Tibial nerve (tissue), 4 donors: ENCODE measurements around the gene GSTM2. TPM values are rescaled to one million over a fixed set of nuclear protein-coding genes. Genes with fewer than 3 reads are reported as not detected.
A peak's percentile ranks its signal among the peaks of the same experiment; 100 is the strongest.

Source experiments
- DNase-seq, 2 donors: peaks; one replicate each; pipeline ENCODE4 v3.0.0-alpha.2; 2019; ENCODE audit warnings: low spot score in 2 of 2
- H3K27ac ChIP-seq, 4 donors: fragments of 200-600 bp; sonication (generic) in 3 of 4; one replicate each; pipeline ENCODE4 v1.5.1; 2017 to 2019; ENCODE audit warnings: mild to moderate bottlenecking in 1 of 4
- H3K27me3 ChIP-seq, 2 donors: fragments of 200-600 bp; sonication (generic) in 1 of 2; one replicate each; pipeline versions ENCODE4 v1.5.1 to v1.6.0; 2017 to 2019
- H3K36me3 ChIP-seq, 3 donors: fragments of 200-600 bp; sonication (generic); one replicate each; pipeline ENCODE4 v1.5.1; 2018 to 2019
- H3K4me1 ChIP-seq, 4 donors: fragments of 200-600 bp; sonication (generic) in 3 of 4; one replicate each; pipeline ENCODE4 v1.5.1; 2017 to 2019
- H3K4me3 ChIP-seq, 4 donors: fragments of 200-600 bp; sonication (generic) in 3 of 4; one replicate each; pipeline ENCODE4 v1.5.1; 2017 to 2019; ENCODE audit warnings: mild to moderate bottlenecking in 1 of 4, moderate library complexity in 1 of 4
- H3K9me3 ChIP-seq, 4 donors: fragments of 200-600 bp; sonication (generic) in 3 of 4; one replicate each; pipeline ENCODE4 v1.5.1; 2017 to 2019
- EP300 ChIP-seq, 2 donors: sonication (generic); formaldehyde crosslinking; IDR thresholded peaks; one replicate each; pipeline ENCODE4 v1.6.1; 2017; ENCODE audit warnings: antibody characterized with exemption in 2 of 2, mild to moderate bottlenecking in 1 of 2
- POLR2A ChIP-seq, 2 donors: fragments of 450-650 bp; IDR thresholded peaks; one replicate each; pipeline ENCODE4 v1.6.1; 2017; ENCODE audit warnings: antibody characterized with exemption in 2 of 2, mild to moderate bottlenecking in 2 of 2, moderate library complexity in 2 of 2
- WGBS, 2 donors: methylation state at CpG; one replicate each; pipeline ENCODE4 v1.1.5; 2018; 5-methylcytosine and 5-hydroxymethylcytosine counted together
- total RNA-seq, 4 donors: library from RNA; depleted of rRNA; stranded (reverse); fragments of >200 nt; gene quantifications; one replicate each; pipeline ENCODE4 v1.1.0, GENCODE V29; 2016
- TF ChIP-seq, protein P1 (sequence below), 5 experiments: fragments of 200-600 bp in 3 of 5; fragments of 450-650 bp in 2 of 5; sonication (generic) in 3 of 5; IDR thresholded peaks; one replicate each; pipeline ENCODE4 v1.5.1; 2016 to 2019; ENCODE audit warnings: antibody characterized with exemption in 5 of 5, mild to moderate bottlenecking in 3 of 5, moderate library complexity in 2 of 5

GSTM2 gene
- total RNA-seq, 4 donors from 2014 or later: 87.1 to 120 (median 103) TPM

- H3K27ac ChIP-seq: peak overlapping the region; percentile 80 to 90 (median 85)
- peak in 1 of 2 donors; percentile 59 for TF ChIP-seq EP300 (IDR thresholded peaks at IDR 0.05)
- TF ChIP-seq POLR2A (IDR thresholded peaks at IDR 0.05): no peak
- peak; percentile 88 to 94 for DNase-seq
These were observed 47.0 kb upstream of the GSTM2 start for GRCh38 chr1:109620841-109621286.

GRCh38 chr1:109621379-109622136, 46.3 kb upstream of the GSTM2 start:
- Histone ChIP-seq H3K4me1 (peaks cover 0 to 80% (median 42%) of the 10 kb centered on the region in 4 donors), H3K4me3 (peak overlapping the region; percentile 64 to 76 (median 66)), H3K36me3 (peaks cover 0 to 14% (median 0%) of the 10 kb centered on the region in 3 donors), H3K27ac (peak overlapping the region; percentile 80 to 90 (median 85)), H3K9me3 (no peaks in the 10 kb centered on the region), H3K27me3 (no peaks in the 10 kb centered on the region)
- DNase-seq: no peak
- WGBS, 2 donors: 31 to 34% methylated on average over 10 to 11 of the region's 13 CpGs
- TF ChIP-seq POLR2A (IDR thresholded peaks at IDR 0.05): no peak
- TF ChIP-seq, protein P1, sequence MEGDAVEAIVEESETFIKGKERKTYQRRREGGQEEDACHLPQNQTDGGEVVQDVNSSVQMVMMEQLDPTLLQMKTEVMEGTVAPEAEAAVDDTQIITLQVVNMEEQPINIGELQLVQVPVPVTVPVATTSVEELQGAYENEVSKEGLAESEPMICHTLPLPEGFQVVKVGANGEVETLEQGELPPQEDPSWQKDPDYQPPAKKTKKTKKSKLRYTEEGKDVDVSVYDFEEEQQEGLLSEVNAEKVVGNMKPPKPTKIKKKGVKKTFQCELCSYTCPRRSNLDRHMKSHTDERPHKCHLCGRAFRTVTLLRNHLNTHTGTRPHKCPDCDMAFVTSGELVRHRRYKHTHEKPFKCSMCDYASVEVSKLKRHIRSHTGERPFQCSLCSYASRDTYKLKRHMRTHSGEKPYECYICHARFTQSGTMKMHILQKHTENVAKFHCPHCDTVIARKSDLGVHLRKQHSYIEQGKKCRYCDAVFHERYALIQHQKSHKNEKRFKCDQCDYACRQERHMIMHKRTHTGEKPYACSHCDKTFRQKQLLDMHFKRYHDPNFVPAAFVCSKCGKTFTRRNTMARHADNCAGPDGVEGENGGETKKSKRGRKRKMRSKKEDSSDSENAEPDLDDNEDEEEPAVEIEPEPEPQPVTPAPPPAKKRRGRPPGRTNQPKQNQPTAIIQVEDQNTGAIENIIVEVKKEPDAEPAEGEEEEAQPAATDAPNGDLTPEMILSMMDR (IDR thresholded peaks at IDR 0.05): no peak
- TF ChIP-seq EP300 (IDR thresholded peaks at IDR 0.05): no peak

More at GRCh38 chr1:109620841-109621286, 47.0 kb upstream of the GSTM2 start:
- no peaks in the 10 kb centered on the region for H3K9me3 ChIP-seq
- peaks cover 0 to 80% (median 42%) of the 10 kb centered on the region in 4 donors for H3K4me1 ChIP-seq
- 0% methylated on average over 8 to 11 of the region's 18 CpGs for WGBS, 2 donors
- H3K27me3 ChIP-seq: no peaks in the 10 kb centered on the region
- H3K36me3 ChIP-seq: peaks cover 0 to 7% (median 0%) of the 10 kb centered on the region in 3 donors
- H3K4me3 ChIP-seq: peak overlapping the region; percentile 64 to 76 (median 66)

- Histone ChIP-seq H3K4me3 (no peak overlapping the region), H3K36me3 (peaks cover 0 to 21% (median 4%) of the 10 kb centered on the region in 3 donors), H3K27me3 (no peaks in the 10 kb centered on the region), H3K27ac (peak overlapping the region in 1 of 4 donors; percentile 90), H3K4me1 (peaks cover 0 to 73% (median 41%) of the 10 kb centered on the region in 4 donors), H3K9me3 (no peaks in the 10 kb centered on the region)
- DNase-seq: peak in 1 of 2 donors; percentile 3
- no peak for TF ChIP-seq POLR2A (IDR thresholded peaks at IDR 0.05)
- WGBS, 2 donors: 82 to 89% methylated on average over 10 to 11 of the region's 11 CpGs
These were observed 45.5 kb upstream of the GSTM2 start for GRCh38 chr1:109622137-109622892.

DNA sequence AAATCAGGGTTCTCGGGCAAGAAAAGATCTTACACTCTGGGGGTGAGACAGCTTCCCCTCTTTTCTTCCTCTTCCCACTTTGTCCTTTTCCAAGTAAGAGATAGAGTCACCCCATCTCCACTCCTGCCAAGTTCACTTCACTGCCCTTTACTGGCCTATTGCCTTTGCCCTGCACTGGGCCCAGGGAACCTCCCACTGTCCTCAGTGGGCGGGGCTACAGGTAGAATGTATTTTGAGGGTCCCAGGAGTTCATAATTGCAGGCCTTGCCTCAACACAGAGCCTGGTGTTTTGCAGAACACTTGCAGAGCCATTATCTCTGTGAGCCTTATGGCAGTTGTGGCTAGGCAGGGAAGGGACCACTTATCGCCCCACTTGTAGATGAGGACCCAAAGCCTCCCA, 45.0 kb upstream of the GSTM2 start:
- WGBS, 2 donors: 82 to 84% methylated on average over 3 of the region's 3 CpGs
- Histone ChIP-seq H3K27ac (peak overlapping the region in 1 of 4 donors; percentile 43), H3K4me3 (no peak overlapping the region)

DNA sequence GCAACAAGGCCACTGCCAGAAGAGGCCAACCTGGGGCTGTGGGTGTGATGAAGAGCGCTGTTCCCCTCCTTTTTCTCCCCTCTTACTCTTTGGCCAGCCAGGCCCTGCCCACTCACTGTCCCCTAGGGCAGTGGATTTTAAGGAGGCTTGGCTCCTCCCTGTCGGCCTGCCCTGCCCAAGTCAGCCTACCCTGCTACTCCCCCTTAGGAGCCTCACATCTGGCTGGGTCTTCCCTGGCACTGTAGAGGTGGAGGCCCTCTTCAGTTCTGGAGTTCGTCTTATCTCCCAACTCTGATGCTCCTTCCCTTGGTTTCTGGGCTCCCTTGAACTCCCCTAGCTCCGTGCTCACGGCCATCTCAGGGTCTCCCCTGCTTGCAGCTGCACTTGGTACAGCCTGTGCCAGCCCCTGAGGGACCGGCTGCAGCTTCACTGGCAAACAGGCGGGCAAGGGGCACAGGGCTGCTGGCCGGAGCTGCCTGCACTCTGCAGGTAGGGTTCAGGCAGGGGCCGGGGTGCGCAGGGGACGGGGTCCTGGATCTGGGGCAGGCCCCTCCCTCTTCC, 44.2 kb upstream of the GSTM2 start:
- Histone ChIP-seq H3K27ac (peak overlapping the region in 3 of 4 donors; percentile 40 to 43 (median 43)), H3K4me3 (peak overlapping the region in 1 of 4 donors; percentile 22), H3K36me3 (peaks cover 0 to 35% (median 10%) of the 10 kb centered on the region in 3 donors), H3K27me3 (no peaks in the 10 kb centered on the region), H3K9me3 (no peaks in the 10 kb centered on the region), H3K4me1 (peaks cover 0 to 65% (median 37%) of the 10 kb centered on the region in 4 donors)
- peak in 1 of 2 donors; percentile 4 for DNase-seq
- TF ChIP-seq POLR2A (IDR thresholded peaks at IDR 0.05) (no peak), EP300 (IDR thresholded peaks at IDR 0.05) (no peak)
- TF ChIP-seq, protein P1 (IDR thresholded peaks at IDR 0.05): no peak
- WGBS, 2 donors: 33 to 38% methylated on average over 8 to 11 of the region's 11 CpGs

More for the DNA sequence above, 45.0 kb upstream of the GSTM2 start:
- no peak for DNase-seq
- H3K4me1 ChIP-seq: peaks cover 0 to 67% (median 39%) of the 10 kb centered on the region in 4 donors
- no peaks in the 10 kb centered on the region for H3K27me3 ChIP-seq
- peaks cover 0 to 27% (median 4%) of the 10 kb centered on the region in 3 donors for H3K36me3 ChIP-seq
- no peaks in the 10 kb centered on the region for H3K9me3 ChIP-seq
- TF ChIP-seq EP300 (IDR thresholded peaks at IDR 0.05) (no peak), POLR2A (IDR thresholded peaks at IDR 0.05) (no peak)
- TF ChIP-seq, protein P1 (IDR thresholded peaks at IDR 0.05): no peak
